Panc1 (cell line): ENCODE measurements around the gene GSDMA. TPM values are rescaled to one million over a fixed set of nuclear protein-coding genes. Genes with fewer than 3 reads are reported as not detected.

ENCODE experiments used
- ATAC-seq: fragments of 200-7000 bp; cut with Tn5 transposase; 2 replicates; pipeline ENCODE4 v1.9.1; 2020; ENCODE audit warnings: mild to moderate bottlenecking, moderate library complexity
- BruUV-seq: library from RNA; stranded (reverse); fragments of 400-500 nt; replicated peaks from 2 replicates; lab custom pipeline; 2021; lab: Mats Ljungman, UMichigan
- CTCF ChIA-PET: fragments of 300-600 bp; sonication (Branson Sonifier 250); formaldehyde crosslinking; loops from one replicate; lab custom pipeline; 2022; ENCODE audit warnings: antibody characterized with exemption; lab: Charles Lee
- POLR2A ChIA-PET: fragments of 300-600 bp; sonication (Branson Sonifier 250); formaldehyde crosslinking; loops from one replicate; lab custom pipeline; 2022; ENCODE audit warnings: antibody characterized with exemption; lab: Charles Lee
- DNase-seq: peaks from one replicate; pipeline ENCODE4 v3.0.0-alpha.2; 2010; ENCODE audit warnings: low read depth, low spot score
- H3K27ac ChIP-seq: 2 replicates; pipeline ENCODE4 v1.5.1; 2011; ENCODE audit warnings: mild to moderate bottlenecking, low read length, inconsistent platforms
- H3K27me3 ChIP-seq: fragments of 200-500 bp; sonication (Bioruptor generic); 2 replicates; pipeline ENCODE4 v1.6.0; 2014; ENCODE audit warnings: low read length, inconsistent platforms; ENCODE audit not compliant: control insufficient read depth, insufficient read depth
- H3K36me3 ChIP-seq: fragments of 200-500 bp; sonication (Bioruptor generic); 2 replicates; pipeline ENCODE4 v1.5.1; 2014; ENCODE audit warnings: inconsistent platforms, mild to moderate bottlenecking, low read length, moderate library complexity; ENCODE audit not compliant: control insufficient read depth, insufficient read depth
- H3K4me1 ChIP-seq: 2 replicates; pipeline ENCODE4 v1.5.1; 2011; ENCODE audit warnings: inconsistent platforms, mild to moderate bottlenecking, low read length, moderate library complexity; ENCODE audit not compliant: control insufficient read depth, insufficient read depth
- H3K4me3 ChIP-seq, 2 experiments: 2 replicates each; pipeline ENCODE4 v1.5.1; 2011 to 2012; ENCODE audit warnings: low read depth in 2 of 2, low read length in 2 of 2, mild to moderate bottlenecking in 2 of 2, inconsistent platforms in 1 of 2, moderate library complexity in 1 of 2
- H3K9me3 ChIP-seq: fragments of 200-500 bp; sonication (Bioruptor generic); 2 replicates; pipeline ENCODE4 v1.5.1; 2014; ENCODE audit warnings: low read depth, mild to moderate bottlenecking, inconsistent platforms, low read length, moderate library complexity; ENCODE audit not compliant: control insufficient read depth, insufficient read depth
- CTCF ChIP-seq: fragments of 450-650 bp; IDR thresholded peaks from 2 replicates; pipeline ENCODE4 v1.5.1; 2017; ENCODE audit warnings: mild to moderate bottlenecking
- POLR2AphosphoS5 ChIP-seq: IDR thresholded peaks from 2 replicates; pipeline ENCODE4 v1.6.1; 2012; ENCODE audit warnings: mild to moderate bottlenecking, low read depth, low read length, moderate library complexity
- REST ChIP-seq, 2 experiments: IDR thresholded peaks; 2 replicates each; pipeline ENCODE4 v1.6.1; 2011 to 2012; ENCODE audit warnings: low read depth in 2 of 2, control low read depth in 1 of 2, low read length in 1 of 2, mild to moderate bottlenecking in 1 of 2, moderate library complexity in 1 of 2; ENCODE audit not compliant: insufficient read depth in 1 of 2
- SIN3A ChIP-seq: IDR thresholded peaks from 2 replicates; pipeline ENCODE4 v1.6.1; 2012; ENCODE audit warnings: low read depth, mild to moderate bottlenecking, low read length, moderate library complexity, borderline replicate concordance; ENCODE audit not compliant: insufficient read depth
- TCF7L2 ChIP-seq: IDR thresholded peaks from 2 replicates; pipeline ENCODE4 v1.6.1; 2011; ENCODE audit warnings: mild to moderate bottlenecking, low read depth, low read length, inconsistent platforms
- in situ Hi-C: cut with HindIII; loops from 2 replicates; pipeline ENCODE4 v1.10.0; 2016; ENCODE audit warnings: low sequenced_read_pairs, low pct_unique_long_range_greater_than_20kb
- intact Hi-C: fragments of 100-400 bp; cut with micrococcal nuclease; formaldehyde crosslinking; loops from one replicate; pipeline ENCODE4 v1.10.0; 2022; ENCODE audit not compliant: unreplicated experiment
- total RNA-seq: library from RNA; stranded (reverse); gene quantifications from one replicate; pipeline ENCODE4 v1.2.1, GENCODE V29; 2021; ENCODE audit not compliant: unreplicated experiment

GSDMA gene
- total RNA-seq, 1 experiment from 2014 or later = not detected

- H3K4me3 ChIP-seq = no peak overlapping the region
- H3K36me3 ChIP-seq = no peaks in the 10 kb centered on the region
- intact Hi-C loops = no loop called here
- no peaks in the 10 kb centered on the region for H3K27me3 ChIP-seq
- H3K27ac ChIP-seq = no peak overlapping the region
- ChIA-PET POLR2A (no interaction called here), CTCF (no interaction called here)
- DNase-seq (no peak), ATAC-seq (no peak; the same call in 1 of the 2 replicates)
- H3K4me1 ChIP-seq = no peaks in the 10 kb centered on the region
- H3K9me3 ChIP-seq = no peaks in the 10 kb centered on the region
- in situ Hi-C loops = no loop called here
- no TSS peak for BruUV-seq
- TF ChIP-seq REST (IDR thresholded peaks at IDR 0.05; ENCODE audit: insufficient read depth in 1 of 2, low read depth in 2 of 2, low read length in 1 of 2) (no peak), CTCF (no peak), SIN3A (no peak), TCF7L2 (no peak), POLR2AphosphoS5 (no peak)
These were observed 19.0 kb upstream of the GSDMA start for GRCh38 chr17:39943702-39944392.

GRCh38 chr17:39944393-39944711 lies 18.5 kb upstream of the GSDMA start:
- TF ChIP-seq REST (IDR thresholded peaks at IDR 0.05; ENCODE audit: insufficient read depth in 1 of 2, low read depth in 2 of 2, low read length in 1 of 2) (no peak), SIN3A (no peak), TCF7L2 (no peak), CTCF (no peak), POLR2AphosphoS5 (no peak)
- Histone ChIP-seq H3K4me1 (no peaks in the 10 kb centered on the region), H3K27me3 (no peaks in the 10 kb centered on the region), H3K4me3 (no peak overlapping the region), H3K9me3 (no peaks in the 10 kb centered on the region), H3K36me3 (no peaks in the 10 kb centered on the region), H3K27ac (no peak overlapping the region)
- DNase-seq (no peak), ATAC-seq (no peak; the same call in 1 of the 2 replicates)
- no TSS peak for BruUV-seq
- intact Hi-C loops = no loop called here
- in situ Hi-C loops = no loop called here
- POLR2A ChIA-PET = no interaction called here
- CTCF ChIA-PET = no interaction called here
